CD14-positive monocyte (primary cell): ENCODE data around the gene IKBKG. TPM values are rescaled to one million over a fixed set of nuclear protein-coding genes. Genes with fewer than 3 reads are reported as not detected.

Source experiments
- DNase-seq, 3 donors: peaks; one replicate each; pipeline ENCODE4 v3.0.0-alpha.2; 2011 to 2022
- H2AFZ ChIP-seq: 2 replicates; pipeline ENCODE4 v1.6.0; 2012; ENCODE audit warnings: mild to moderate bottlenecking, low read depth, low read length, inconsistent platforms; ENCODE audit not compliant: insufficient read depth, poor library complexity, severe bottlenecking
- H3K27ac ChIP-seq, 2 donors: 1 replicate in 1 of 2; 2 replicates in 1 of 2; pipeline ENCODE4 v1.5.1; 2012 to 2013; ENCODE audit warnings: low read length in 2 of 2, control low read depth in 1 of 2, inconsistent platforms in 1 of 2, low read depth in 1 of 2, mild to moderate bottlenecking in 1 of 2
- H3K27me3 ChIP-seq, 2 donors: one replicate each; pipeline versions ENCODE4 v1.6.0 to v1.6.1; 2011 to 2013; ENCODE audit warnings: low read length in 2 of 2; ENCODE audit not compliant: control insufficient read depth in 2 of 2, insufficient read depth in 2 of 2
- H3K36me3 ChIP-seq, 2 donors: replicated peaks in 1 of 2; 1 replicate in 1 of 2; 2 replicates in 1 of 2; pipeline versions ENCODE4 v1.5.1 to v1.6.1; 2012 to 2013; ENCODE audit warnings: low read length in 2 of 2, control low read depth in 1 of 2, inconsistent platforms in 1 of 2, mild to moderate bottlenecking in 1 of 2; ENCODE audit not compliant: insufficient read depth in 2 of 2, control insufficient read depth in 1 of 2
- H3K4me1 ChIP-seq, 2 donors: 1 replicate in 1 of 2; 2 replicates in 1 of 2; pipeline versions ENCODE4 v1.5.1 to v1.6.1; 2012 to 2013; ENCODE audit warnings: low read length in 2 of 2, control low read depth in 1 of 2, inconsistent platforms in 1 of 2, mild to moderate bottlenecking in 1 of 2, moderate library complexity in 1 of 2; ENCODE audit not compliant: insufficient read depth in 2 of 2, control insufficient read depth in 1 of 2
- H3K4me2 ChIP-seq: replicated peaks from 2 replicates; pipeline ENCODE3; 2012; ENCODE audit warnings: low read length, moderate library complexity, mild to moderate bottlenecking; ENCODE audit not compliant: poor library complexity, severe bottlenecking; ENCODE audit errors: extremely low read depth
- H3K4me3 ChIP-seq, 3 experiments: fragments of 200-600 bp in 1 of 3; sonication (generic) in 1 of 3; replicated peaks in 1 of 3; 1 replicate in 2 of 3; 2 replicates in 1 of 3; pipeline ENCODE4 v1.5.1; 2011 to 2013; ENCODE audit warnings: low read length in 3 of 3, mild to moderate bottlenecking in 3 of 3, control low read depth in 2 of 3, low read depth in 2 of 3, inconsistent platforms in 1 of 3, moderate library complexity in 1 of 3
- H3K79me2 ChIP-seq: 2 replicates; pipeline ENCODE4 v1.6.0; 2012; ENCODE audit warnings: mild to moderate bottlenecking, control low read depth, inconsistent platforms, low read length, moderate library complexity; ENCODE audit not compliant: insufficient read depth
- H3K9ac ChIP-seq: 2 replicates; pipeline ENCODE4 v1.6.0; 2017; ENCODE audit warnings: low read length, mild to moderate bottlenecking; ENCODE audit not compliant: insufficient read depth, poor library complexity, severe bottlenecking
- H3K9me3 ChIP-seq, 2 donors: replicated peaks in 1 of 2; 1 replicate in 1 of 2; 2 replicates in 1 of 2; pipeline versions ENCODE4 v1.5.1 to v1.6.1; 2012 to 2013; ENCODE audit warnings: low read length in 2 of 2, control low read depth in 1 of 2; ENCODE audit not compliant: control insufficient read depth in 1 of 2, insufficient read depth in 1 of 2
- H4K20me1 ChIP-seq: 2 replicates; pipeline ENCODE4 v1.6.0; 2012; ENCODE audit warnings: mild to moderate bottlenecking, low read length, control low read depth, moderate library complexity; ENCODE audit not compliant: insufficient read depth
- H3K27ac Mint-ChIP-seq, 7 donors: one replicate each; pipeline ENCODE4 v1.8.0; 2020; ENCODE audit warnings: mild to moderate bottlenecking in 7 of 7, mixed read lengths in 7 of 7, moderate library complexity in 6 of 7, inconsistent platforms in 2 of 7
- H3K27me3 Mint-ChIP-seq, 3 donors: one replicate each; pipeline ENCODE4 v1.8.0; 2021 to 2022; ENCODE audit warnings: low read depth in 3 of 3, mild to moderate bottlenecking in 3 of 3, mixed read lengths in 3 of 3, moderate library complexity in 3 of 3, inconsistent platforms in 1 of 3
- H3K36me3 Mint-ChIP-seq, 2 donors: one replicate each; pipeline ENCODE4 v1.8.0; 2020; ENCODE audit warnings: mixed read lengths in 2 of 2, inconsistent platforms in 1 of 2, mild to moderate bottlenecking in 1 of 2
- H3K4me1 Mint-ChIP-seq: one replicate; pipeline ENCODE4 v1.8.0; 2020; ENCODE audit warnings: mild to moderate bottlenecking, mixed read lengths
- H3K4me3 Mint-ChIP-seq, 2 donors: one replicate each; pipeline ENCODE4 v1.8.0; 2020; ENCODE audit warnings: mild to moderate bottlenecking in 2 of 2, mixed read lengths in 2 of 2, moderate library complexity in 1 of 2
- H3K9me3 Mint-ChIP-seq, 7 donors: one replicate each; pipeline ENCODE4 v1.8.0; 2020 to 2022; ENCODE audit warnings: mixed read lengths in 7 of 7, mild to moderate bottlenecking in 6 of 7, moderate library complexity in 6 of 7, inconsistent platforms in 2 of 7
- CTCF ChIP-seq: fragments of 200-600 bp; IDR thresholded peaks from one replicate; pipeline ENCODE4 v1.8.0; 2022; ENCODE audit warnings: antibody characterized with exemption, mild to moderate bottlenecking
- WGBS: methylation state at CpG from one replicate; pipeline ENCODE4 v1.1.5; 2013; ENCODE audit warnings: missing lambda C conversion rate; ENCODE audit not compliant: insufficient coverage; 5-methylcytosine and 5-hydroxymethylcytosine counted together
- intact Hi-C, 2 donors: fragments of 100-400 bp; cut with micrococcal nuclease; formaldehyde crosslinking; loops; one replicate each; pipeline versions ENCODE4 v1.15.0 to v1.15.1; 2023
- polyA plus RNA-seq, 3 donors: library from polyadenylated mRNA; depleted of rRNA in 1 of 3; unstranded in 2 of 3; stranded (reverse) in 1 of 3; fragments of 300-500 nt in 2 of 3; fragments of >200 nt in 1 of 3; fragmentation: Illumina TruSeq in 2 of 3; gene quantifications; 1 replicate in 2 of 3; 2 replicates in 1 of 3; pipeline ENCODE4 v1.2.3, GENCODE V29; 2012 to 2021

IKBKG gene
- polyA plus RNA-seq, 3 donors, result 31.3 to 60.8 (median 33.7) TPM

- no peak overlapping the region for H3K27ac Mint-ChIP-seq
- H3K4me3 Mint-ChIP-seq, result no peak overlapping the region
- peaks cover 0 to 1% (median 0%) of the 10 kb centered on the region in 3 donors for H3K27me3 Mint-ChIP-seq
- no peaks in the 10 kb centered on the region for H3K9me3 ChIP-seq
- intact Hi-C loops, result no loop called here
- 85% methylated on average over 6 of the region's 14 CpGs for WGBS
- H3K9ac ChIP-seq, result no peak overlapping the region
- peaks cover 13 to 14% of the 10 kb centered on the region in 2 donors for H3K4me1 ChIP-seq
- peaks cover 0 to 19% (median 0%) of the 10 kb centered on the region in 7 donors for H3K9me3 Mint-ChIP-seq
- H4K20me1 ChIP-seq, result no peaks in the 10 kb centered on the region
- H3K79me2 ChIP-seq, result no peaks in the 10 kb centered on the region
- no peaks in the 10 kb centered on the region for H3K36me3 ChIP-seq
- no peak for TF ChIP-seq CTCF
- peaks cover 27% of the 10 kb centered on the region for H3K4me1 Mint-ChIP-seq
- no peaks in the 10 kb centered on the region for H3K36me3 Mint-ChIP-seq
- DNase-seq, result no peak
- no peak overlapping the region for H3K4me2 ChIP-seq
- no peak overlapping the region for H3K27ac ChIP-seq
- H3K4me3 ChIP-seq, result no peak overlapping the region
- no peaks in the 10 kb centered on the region for H3K27me3 ChIP-seq
- no peak overlapping the region for H2AFZ ChIP-seq
Measured at GRCh38 chrX:154599531-154599930, 52.1 kb downstream of the IKBKG start.

- Histone ChIP-seq H3K79me2 (no peaks in the 10 kb centered on the region), H3K4me2 (no peak overlapping the region), H3K9me3 (no peaks in the 10 kb centered on the region), H3K36me3 (no peaks in the 10 kb centered on the region), H3K27ac (no peak overlapping the region), H3K9ac (no peak overlapping the region), H3K4me1 (peaks cover 12 to 13% of the 10 kb centered on the region in 2 donors), H4K20me1 (no peaks in the 10 kb centered on the region), H3K27me3 (no peaks in the 10 kb centered on the region), H3K4me3 (no peak overlapping the region), H2AFZ (no peak overlapping the region)
- H3K4me3 Mint-ChIP-seq, result no peak overlapping the region
- TF ChIP-seq CTCF, result no peak
- intact Hi-C loops, result no loop called here
- peaks cover 22% of the 10 kb centered on the region for H3K4me1 Mint-ChIP-seq
- H3K27ac Mint-ChIP-seq, result no peak overlapping the region
- H3K36me3 Mint-ChIP-seq, result no peaks in the 10 kb centered on the region
- H3K27me3 Mint-ChIP-seq, result peaks cover 0 to 1% (median 0%) of the 10 kb centered on the region in 3 donors
- WGBS, result 98% methylated on average over 6 of the region's 15 CpGs
- H3K9me3 Mint-ChIP-seq, result peaks cover 0 to 19% (median 0%) of the 10 kb centered on the region in 7 donors
- no peak for DNase-seq
Measured at GRCh38 chrX:154600759-154601374, 53.4 kb downstream of the IKBKG start.
